NCI-H128 (cell line): Measurements from ENCODE around the gene SCCPDH.
"Not testable (repeated sequence)": the region's sequence is repeated elsewhere in the genome, so short reads cannot be mapped to it uniquely, and the experiment has no call there.

ENCODE experiments used
- DNase-seq: peaks from one replicate; lab custom pipeline; 2025; ENCODE audit not compliant: unreplicated experiment; lab: John Stamatoyannopoulos, UW

SCCPDH gene

DNA sequence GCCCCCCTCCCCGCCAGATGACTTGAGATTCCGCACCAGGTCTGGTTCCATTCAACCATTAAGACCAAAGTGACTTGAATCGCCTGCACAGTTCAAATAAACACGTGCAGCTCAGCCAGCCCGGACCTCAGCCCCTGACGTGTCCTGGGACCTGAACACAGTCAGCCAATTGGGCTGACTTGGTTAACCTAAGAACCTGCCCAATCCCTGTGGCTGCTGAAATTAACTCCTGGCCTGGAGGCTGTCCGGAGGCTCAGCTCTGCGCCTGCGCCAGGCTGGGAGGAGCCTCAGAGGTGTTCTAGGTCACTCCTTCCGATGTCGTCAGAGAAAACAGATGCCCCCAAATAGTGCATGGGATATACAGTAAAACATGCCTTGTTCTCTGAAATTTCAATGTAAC lies 73.4 kb downstream of the SCCPDH start:
- no peak for DNase-seq

DNA sequence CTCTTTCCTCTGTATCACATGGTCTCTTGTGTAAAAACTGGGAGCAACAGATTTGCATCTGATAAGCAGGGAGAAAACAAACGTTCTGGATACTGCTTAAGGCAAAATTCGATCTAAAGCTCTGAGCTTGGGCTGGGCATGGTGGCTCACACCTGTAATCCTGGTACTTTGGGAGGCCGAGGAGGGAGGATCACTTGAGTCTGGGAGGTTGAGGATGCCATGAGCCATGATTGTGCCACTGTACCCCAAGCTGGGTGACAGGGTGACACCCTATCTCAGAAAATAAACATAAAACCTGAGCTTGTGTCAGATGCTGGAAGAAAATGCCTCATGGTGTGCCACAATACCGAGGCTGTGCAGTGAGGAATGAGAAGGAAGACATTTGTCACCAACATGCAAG lies 73.9 kb downstream of the SCCPDH start:
- DNase-seq: no peak

DNA sequence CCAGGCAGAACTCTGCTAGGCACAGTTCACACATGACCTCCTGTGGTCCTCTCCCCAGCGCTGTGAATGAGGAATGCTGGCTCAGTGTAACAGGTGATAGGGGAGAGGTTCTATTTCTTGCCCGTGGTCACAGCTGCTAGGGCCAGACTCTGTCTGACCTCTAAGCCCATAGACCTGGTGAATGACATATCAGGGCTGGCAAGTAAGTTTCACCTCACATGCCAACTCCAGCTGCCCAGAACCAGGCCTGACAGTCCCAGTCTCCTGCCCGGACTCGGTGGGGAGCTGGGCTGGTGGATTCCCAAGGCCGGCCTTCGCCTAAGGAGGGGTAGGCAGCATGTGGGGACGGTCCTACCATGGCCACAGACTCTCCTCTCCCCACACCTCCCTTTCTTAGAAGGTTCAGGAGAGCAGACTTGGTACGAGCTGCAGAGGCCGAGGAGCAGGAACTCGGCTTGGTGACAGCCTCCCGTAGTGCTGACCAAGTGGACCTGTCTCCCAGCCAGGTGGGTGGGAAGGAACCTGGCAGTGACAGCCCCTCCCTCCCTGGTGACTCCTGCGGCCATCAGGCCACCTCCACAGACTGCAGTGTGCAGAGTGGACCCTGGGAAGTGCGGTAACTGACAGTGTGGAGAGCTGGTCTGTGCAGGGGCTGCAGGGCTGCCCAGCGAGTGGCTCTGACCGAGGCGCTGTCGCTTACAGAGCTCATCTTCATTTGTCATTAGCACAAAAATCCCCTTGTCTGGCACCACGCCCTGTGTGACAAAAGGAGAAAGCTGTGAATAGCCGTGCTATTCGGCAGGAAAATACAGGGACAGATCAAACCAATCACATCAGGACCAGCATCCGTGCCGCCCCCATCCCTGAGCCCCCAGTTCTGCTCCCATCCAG lies 74.6 kb downstream of the SCCPDH start:
- DNase-seq: no peak

DNA sequence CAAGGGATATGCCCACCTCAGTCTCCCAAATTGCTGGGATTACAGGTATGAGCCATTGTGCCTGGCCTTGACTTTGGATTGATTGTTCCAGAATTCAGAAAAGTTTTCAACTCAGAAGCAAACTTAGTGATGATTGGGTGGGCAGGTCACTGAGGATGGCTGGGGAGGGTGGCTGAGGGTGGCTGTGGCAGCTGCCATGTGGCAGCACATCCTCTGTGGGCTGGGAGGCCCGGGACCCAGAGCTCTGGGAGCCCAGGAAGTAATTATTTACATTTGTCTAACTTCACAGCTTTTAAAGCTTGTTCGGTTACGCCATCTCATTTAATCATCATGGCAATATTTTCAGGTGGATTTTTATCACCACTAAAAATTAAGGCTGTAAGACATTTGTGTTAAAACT lies 76.1 kb downstream of the SCCPDH start:
- DNase-seq: no peak

DNA sequence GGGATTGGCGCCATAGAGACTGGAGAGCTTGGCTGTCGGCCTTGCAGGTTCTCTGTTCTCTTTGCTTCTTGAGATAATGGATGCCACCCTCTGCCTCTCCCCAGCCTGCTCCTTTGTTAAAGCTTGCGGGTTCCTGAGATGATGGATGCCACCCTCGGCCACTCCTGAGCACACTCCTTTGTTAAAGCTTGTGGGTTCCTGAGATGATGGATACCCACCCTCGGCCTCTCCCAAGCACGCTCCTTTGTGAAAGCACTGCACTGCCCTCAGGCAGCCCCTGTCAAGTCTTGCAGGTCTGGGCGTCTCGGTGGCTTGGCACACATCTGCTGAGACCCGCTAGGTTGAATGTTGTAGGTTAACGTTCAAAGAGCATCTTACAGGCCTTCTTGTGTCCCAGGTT lies 76.5 kb downstream of the SCCPDH start:
- no peak for DNase-seq

DNA sequence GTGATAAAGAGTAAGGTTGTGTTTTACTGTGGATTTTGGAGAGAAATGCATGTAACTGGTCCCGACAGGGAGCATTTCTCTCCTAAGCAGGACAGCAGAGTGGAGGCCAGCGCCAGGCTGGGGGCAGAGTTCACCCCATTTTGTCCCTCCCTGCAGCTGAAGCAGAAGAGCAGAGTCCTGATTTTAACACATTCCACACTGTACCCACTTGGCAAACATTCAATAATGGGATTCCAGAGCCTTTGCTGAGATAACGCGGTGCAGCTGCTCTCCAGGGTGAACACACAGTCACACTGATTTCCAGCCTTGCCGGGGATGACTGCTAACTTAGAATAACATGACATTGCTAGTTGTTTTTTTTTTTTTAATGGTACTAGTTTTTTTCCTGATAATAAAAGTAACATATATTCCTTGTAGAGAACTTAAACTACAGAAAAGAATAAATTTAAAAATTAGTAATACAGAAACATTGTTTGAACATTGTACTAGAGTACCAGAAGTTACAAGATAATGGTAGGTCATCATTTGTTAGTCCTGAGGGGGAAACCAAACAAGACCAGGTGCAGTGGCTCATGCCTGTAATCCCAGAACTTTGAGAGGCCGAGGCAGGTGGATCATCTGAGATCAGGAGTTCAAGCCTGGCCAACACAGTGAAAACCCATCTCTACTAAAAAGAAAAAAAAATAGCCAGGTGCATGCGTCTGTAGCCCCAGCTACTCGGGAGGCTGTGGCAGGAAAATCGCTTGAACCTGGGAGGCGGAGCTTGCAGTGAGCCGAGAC lies 77.2 kb downstream of the SCCPDH start:
- no peak for DNase-seq

DNA sequence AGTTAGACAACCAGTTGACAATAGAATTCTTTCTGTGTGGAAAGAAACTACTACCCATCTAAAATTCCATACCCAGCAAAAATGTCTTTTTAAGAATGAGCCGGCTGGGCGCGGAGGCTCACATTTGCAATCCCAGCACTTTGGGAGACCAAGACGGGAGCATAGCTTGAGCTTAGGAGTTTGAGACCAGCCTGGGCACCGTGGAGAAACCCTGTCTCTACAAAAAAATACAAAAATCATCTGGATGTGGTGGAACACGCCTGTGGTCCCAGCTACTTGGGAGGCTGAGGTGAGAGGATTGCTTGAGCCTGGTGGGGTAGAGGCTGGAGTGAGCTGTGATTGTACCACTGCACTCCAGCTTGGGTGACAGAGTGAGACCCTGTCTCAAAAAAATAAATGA lies 79.2 kb downstream of the SCCPDH start:
- DNase-seq: no peak

DNA sequence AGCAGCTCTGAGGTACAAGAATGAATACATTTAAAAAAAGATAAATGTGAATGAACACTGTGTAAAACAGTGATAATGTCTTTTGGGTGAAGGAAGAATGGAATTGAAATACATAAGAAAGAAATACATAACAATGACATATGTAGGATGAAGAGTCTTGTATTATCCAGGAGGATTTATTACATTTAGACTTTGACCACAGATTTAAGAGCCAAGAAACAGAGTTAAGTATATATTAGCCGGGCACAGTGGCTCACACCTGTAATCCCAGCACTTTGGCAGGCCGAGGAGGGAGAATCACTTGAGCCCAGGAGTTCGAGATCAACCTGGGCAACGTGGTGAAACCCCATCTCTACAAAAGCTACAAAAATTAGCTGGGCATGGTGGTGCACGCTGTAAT lies 79.7 kb downstream of the SCCPDH start:
- DNase-seq: no peak

DNA sequence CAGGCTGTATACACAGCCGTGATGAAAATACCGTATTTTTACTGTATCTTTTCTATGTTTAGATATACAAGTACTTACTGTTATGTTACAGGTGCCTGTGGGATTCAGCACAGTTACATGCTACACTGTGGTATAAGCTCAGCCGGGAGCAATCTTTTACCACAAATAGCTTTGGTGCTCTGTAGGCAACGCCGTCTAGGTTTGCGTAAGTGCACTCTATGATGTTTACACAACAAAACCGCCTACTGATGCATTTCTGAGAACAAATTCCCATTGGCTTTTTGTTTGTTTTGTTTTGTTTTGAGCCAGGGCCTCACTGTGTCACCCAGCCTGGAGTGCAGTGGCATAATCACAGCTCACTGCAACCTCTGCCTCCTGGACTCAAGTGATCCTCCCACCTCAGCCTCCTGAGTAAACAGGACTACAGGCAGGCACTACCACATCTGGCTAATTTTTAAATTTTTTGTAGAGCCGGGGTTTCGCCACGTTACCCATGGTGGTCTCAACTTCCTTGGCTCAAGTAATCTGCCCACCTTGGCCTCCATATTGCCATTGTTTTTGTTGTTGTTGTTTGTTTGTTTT lies 81.0 kb downstream of the SCCPDH start:
- DNase-seq: no peak

DNA sequence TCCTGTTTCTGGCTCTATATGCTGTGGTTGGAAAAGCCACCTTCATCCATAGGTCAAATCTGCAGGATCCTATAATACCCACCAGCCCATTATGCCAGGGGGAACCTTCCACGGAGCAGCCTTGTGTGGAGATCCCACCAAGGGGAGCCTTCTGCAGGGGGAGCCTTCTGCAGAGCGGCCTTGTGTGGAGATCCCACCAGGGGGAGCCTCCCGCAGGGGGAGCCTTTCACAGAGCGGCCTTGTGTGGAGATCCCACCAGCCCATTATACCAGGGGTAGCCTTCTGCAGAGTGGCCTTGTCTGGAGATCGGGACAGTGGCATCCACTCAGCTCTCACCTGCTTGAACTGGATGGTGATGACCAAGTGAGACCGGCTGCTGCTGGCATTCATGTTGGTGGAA lies 85.3 kb downstream of the SCCPDH start:
- no peak for DNase-seq

DNA sequence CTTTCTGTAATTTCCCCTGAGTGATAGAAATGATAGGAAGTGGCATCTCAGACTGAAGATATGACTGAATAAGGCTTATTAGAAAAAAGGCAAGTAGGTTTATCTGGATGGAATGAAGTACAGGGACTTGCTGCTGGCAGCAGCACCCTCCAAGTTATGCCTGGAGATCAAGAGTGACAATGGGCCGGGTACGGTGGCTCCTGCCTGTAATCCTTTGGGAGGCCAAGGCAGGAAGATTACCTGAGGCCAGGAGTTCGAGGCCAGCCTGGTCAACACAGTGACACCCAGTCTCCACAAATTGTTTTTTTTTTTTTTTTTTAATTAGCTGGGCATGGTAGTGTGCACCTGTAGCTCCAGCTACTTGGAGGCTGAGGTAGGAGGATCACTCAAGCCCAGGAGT lies 87.8 kb downstream of the SCCPDH start:
- DNase-seq: no peak

DNA sequence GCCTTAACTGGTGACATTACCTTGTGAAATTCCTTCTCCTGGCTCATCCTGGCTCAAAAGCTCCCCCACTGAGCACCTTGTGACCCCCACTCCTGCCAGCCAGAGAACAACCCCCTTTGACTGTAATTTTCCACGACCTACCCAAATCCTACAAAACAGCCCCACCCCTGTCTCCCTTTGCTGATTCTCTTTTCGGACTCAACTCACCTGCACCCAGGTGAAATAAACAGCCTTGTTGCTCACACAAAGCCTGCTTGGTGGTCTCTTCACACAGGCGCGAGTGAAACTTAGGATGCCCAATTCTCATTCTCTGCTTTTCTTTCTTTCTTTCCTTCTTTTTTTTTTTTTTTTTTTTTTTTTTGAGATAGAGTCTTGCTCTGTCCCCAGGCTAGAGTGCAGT lies 89.1 kb downstream of the SCCPDH start:
- not testable (repeated sequence) for DNase-seq

DNA sequence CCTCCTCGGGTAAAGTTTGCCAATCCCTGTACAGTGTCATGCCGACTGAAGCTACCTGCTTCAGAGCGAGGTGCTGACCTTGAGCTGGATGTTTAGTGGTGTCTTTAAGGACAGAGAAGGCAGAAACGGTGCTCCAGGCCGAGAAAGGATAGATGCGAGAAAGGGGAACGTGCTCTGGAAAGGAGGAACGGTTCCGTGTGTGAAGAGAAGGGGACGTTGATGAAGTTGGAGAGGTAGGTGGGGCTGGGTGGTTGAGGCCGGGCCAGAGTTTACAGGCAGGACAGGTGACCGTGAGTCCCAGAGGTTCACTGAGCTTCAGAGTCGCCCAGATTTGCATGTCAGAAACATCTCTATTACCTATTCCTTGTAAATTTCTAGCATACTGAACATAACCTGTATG lies 90.7 kb downstream of the SCCPDH start:
- DNase-seq: no peak

DNA sequence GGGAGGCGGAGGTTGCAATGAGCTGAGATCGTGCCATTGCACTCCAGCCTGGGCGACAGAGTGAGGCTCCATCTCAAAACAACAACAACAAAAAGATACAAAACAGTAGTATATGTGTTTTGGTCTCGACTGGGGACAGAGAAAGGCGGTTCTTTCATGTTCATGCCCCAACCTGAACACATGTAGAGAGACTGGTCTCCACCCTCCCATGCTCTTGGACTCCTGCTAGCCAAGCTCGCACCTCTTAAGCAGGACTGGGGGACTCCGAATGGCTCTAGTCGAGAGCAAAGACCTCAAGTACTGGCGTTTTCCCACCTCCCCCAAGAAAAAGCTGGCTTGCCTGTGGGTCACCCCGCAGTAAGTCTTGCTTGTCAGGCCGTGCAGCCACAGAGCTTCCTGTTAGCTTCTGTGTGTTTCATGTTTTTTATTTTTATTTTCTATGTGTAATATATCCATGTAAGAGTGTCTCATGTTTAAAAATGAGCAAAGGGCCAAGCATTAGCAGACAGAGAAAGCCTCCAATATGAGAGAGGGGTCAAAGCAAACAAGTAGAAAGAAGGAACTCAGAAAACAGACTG lies 91.6 kb downstream of the SCCPDH start:
- no peak for DNase-seq
